ENCODE results near the gene NUDT5. TPM values are rescaled to one million over a fixed set of nuclear protein-coding genes. Genes with fewer than 3 reads are reported as not detected.

Gene NUDT5
- total RNA-seq, 1 donor from 2014 or later = 88.2 TPM

DNA sequence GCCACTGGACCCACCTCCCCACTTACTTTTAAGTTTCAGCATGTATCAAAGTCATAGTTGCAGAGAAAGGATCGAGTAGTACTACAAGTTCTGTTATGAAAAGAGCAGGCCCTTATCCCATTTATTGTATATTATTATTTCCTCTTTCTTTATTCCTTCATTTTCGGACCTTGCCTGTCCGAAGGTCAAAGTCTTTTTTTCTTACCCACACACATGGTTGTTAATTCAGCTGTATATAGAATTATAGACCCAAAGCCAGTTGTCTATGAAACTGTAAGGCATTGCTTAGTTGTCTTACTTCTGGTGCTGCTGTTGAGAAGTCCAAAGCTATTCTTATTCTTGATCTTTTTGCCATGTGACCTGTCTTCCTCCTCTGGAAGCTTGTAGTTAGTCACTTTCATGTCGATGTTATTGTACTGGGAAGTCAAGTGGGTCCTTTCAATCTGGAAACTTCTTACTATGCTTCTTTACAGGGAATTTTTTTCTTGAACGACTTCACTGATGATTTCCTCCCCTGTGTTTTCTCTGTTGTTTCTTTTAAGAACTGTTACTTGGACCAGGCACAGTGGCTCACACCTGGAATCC lies 8.3 kb downstream of the NUDT5 start:
- Mint-ChIP-seq H3K27ac (ENCODE audit: unreplicated experiment) (no peak overlapping the region), H3K36me3 (ENCODE audit: low read depth) (peaks cover 1% of the 10 kb centered on the region), H3K4me1 (no peaks in the 10 kb centered on the region), H3K4me3 (no peak overlapping the region), H3K9me3 (no peaks in the 10 kb centered on the region), H3K27me3 (ENCODE audit: low read depth) (no peaks in the 10 kb centered on the region)
- TF ChIP-seq, protein P1, sequence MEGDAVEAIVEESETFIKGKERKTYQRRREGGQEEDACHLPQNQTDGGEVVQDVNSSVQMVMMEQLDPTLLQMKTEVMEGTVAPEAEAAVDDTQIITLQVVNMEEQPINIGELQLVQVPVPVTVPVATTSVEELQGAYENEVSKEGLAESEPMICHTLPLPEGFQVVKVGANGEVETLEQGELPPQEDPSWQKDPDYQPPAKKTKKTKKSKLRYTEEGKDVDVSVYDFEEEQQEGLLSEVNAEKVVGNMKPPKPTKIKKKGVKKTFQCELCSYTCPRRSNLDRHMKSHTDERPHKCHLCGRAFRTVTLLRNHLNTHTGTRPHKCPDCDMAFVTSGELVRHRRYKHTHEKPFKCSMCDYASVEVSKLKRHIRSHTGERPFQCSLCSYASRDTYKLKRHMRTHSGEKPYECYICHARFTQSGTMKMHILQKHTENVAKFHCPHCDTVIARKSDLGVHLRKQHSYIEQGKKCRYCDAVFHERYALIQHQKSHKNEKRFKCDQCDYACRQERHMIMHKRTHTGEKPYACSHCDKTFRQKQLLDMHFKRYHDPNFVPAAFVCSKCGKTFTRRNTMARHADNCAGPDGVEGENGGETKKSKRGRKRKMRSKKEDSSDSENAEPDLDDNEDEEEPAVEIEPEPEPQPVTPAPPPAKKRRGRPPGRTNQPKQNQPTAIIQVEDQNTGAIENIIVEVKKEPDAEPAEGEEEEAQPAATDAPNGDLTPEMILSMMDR (conservative IDR thresholded peaks at IDR 0.05) = no peak
- DNase-seq (ENCODE audit: low read depth, low spot score) = no peak

DNA sequence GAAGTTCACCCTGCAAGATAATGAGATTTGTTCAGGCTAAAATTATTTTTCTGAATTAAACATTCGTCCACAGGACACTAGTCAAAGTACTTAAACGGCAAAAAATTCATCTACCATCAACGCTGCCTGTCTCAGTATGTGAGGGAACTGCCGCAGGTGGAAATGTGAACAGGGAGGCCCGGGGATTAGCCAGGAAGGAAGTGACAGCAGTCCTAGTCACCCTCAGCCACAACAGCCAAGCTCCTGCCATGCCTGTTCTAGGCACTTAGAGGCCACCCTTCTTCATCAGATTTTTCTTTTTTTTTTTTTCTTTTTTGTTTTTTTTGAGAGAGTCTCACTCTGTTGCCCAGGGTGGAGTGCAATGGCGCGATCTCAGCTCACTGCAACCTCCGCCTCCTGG lies 9.4 kb downstream of the NUDT5 start:
- Mint-ChIP-seq H3K27me3 (ENCODE audit: low read depth) (no peaks in the 10 kb centered on the region), H3K9me3 (no peaks in the 10 kb centered on the region), H3K4me3 (no peak overlapping the region), H3K36me3 (ENCODE audit: low read depth) (peaks cover 3% of the 10 kb centered on the region), H3K4me1 (no peaks in the 10 kb centered on the region), H3K27ac (ENCODE audit: unreplicated experiment) (no peak overlapping the region)
- no peak for DNase-seq (ENCODE audit: low read depth, low spot score)
- TF ChIP-seq, protein P1 (conservative IDR thresholded peaks at IDR 0.05) = no peak

DNA sequence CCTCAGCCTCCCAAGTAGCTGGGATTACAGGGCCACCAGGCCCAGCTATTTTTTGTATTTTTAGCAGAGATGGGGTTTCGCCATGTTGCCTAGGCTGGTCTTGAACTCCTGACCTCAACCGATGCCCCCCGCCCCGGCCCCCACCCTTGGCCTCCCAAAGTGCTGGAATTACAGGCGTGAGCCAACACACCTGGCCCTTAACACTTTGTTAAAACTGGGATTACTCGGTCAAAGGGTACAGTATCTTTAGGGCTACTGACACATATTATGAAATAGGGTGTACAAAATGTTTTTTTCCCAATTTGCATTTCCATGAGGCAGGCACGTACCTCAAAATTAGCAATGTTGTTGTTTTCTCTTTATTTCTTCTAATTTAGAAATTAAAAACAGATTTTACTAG lies 11.5 kb downstream of the NUDT5 start:
- H3K27me3 Mint-ChIP-seq (ENCODE audit: low read depth) = no peaks in the 10 kb centered on the region
- H3K27ac Mint-ChIP-seq (ENCODE audit: unreplicated experiment) = no peak overlapping the region
- no peak for DNase-seq (ENCODE audit: low read depth, low spot score)
- TF ChIP-seq, protein P1 (conservative IDR thresholded peaks at IDR 0.05) = no peak
- H3K9me3 Mint-ChIP-seq = no peaks in the 10 kb centered on the region
- H3K36me3 Mint-ChIP-seq (ENCODE audit: low read depth) = peaks cover 3% of the 10 kb centered on the region
- H3K4me1 Mint-ChIP-seq = peaks cover 12% of the 10 kb centered on the region
- H3K4me3 Mint-ChIP-seq = no peak overlapping the region

DNA sequence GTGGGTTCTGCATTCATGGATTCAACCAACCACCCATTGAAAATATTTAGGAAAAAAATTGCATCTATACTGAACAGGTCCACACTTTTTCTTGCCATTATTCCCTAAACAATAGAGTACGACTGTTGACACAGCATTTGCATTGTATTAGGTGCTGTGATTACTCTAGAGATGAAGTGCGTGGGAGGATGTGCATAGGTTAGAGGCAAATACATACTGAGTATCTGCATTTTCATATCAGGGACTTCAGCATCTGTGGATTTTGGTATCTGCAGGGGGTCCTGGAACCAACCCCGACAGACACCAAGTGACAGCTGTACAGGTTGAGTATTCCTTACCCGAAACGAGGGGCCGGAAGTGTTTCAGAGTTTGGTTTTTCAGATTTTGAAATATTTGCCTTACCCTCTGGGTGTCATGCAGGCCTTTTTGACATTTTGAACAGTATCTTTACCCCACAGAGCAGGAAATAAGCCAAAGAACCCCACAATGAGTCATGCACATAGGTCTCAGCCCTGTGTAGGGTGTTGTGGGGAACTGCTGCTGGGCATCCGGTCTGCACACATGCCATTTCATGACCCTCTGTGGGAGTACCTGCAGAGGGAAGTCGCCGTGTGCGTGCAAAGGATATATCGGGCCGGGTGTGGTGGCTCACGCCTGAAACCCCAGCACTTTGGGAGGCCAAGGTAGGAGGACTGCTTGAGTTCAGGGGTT lies 14.5 kb downstream of the NUDT5 start:
- Mint-ChIP-seq H3K4me3 (no peak overlapping the region), H3K9me3 (no peaks in the 10 kb centered on the region), H3K27ac (ENCODE audit: unreplicated experiment) (no peak overlapping the region), H3K36me3 (ENCODE audit: low read depth) (peaks cover 3% of the 10 kb centered on the region), H3K4me1 (peaks cover 12% of the 10 kb centered on the region), H3K27me3 (ENCODE audit: low read depth) (no peaks in the 10 kb centered on the region)
- TF ChIP-seq, protein P1 (conservative IDR thresholded peaks at IDR 0.05) = no peak
- no peak for DNase-seq (ENCODE audit: low read depth, low spot score)

DNA sequence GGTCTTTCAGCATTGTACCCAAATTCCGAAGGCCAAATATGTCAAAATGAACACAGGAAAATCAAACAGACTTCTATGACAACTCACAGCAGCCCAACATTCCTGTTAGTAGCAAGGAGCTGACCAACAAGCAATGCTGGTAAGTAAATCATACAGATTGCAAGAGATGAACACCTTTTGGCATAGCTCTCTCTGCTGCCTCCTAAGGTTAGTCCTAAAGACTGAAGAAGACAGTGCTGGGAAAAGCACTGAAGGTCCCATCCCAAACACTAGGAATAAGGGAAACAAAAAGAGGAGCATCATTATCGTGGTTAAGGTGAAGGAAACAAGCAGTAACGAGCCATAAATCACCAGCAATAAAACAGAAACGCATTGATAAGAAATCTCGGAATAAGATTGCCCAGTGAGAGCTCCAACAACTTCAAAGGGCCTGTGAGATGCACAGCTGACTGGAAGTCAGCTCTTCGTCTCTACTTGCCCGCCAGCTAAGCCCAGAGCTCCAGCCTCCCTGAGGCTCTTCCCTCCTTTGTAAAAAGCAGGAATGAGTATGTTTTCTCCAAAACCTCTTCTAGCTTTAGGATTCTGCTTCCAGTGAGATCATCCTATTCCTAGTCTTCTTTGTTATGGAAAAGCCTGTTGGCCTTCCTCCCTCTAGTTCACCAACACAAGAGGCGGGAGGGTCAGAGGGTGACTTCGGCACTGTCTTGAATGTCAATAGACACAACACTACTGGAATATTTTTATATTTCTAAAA lies 15.3 kb downstream of the NUDT5 start:
- no peaks in the 10 kb centered on the region for H3K27me3 Mint-ChIP-seq (ENCODE audit: low read depth)
- no peaks in the 10 kb centered on the region for H3K9me3 Mint-ChIP-seq
- H3K27ac Mint-ChIP-seq (ENCODE audit: unreplicated experiment) = peak overlapping the region; percentile 80
- no peak overlapping the region for H3K4me3 Mint-ChIP-seq
- DNase-seq (ENCODE audit: low read depth, low spot score) = no peak
- TF ChIP-seq, protein P1 (conservative IDR thresholded peaks at IDR 0.05) = no peak
- peaks cover 12% of the 10 kb centered on the region for H3K4me1 Mint-ChIP-seq
- peaks cover 3% of the 10 kb centered on the region for H3K36me3 Mint-ChIP-seq (ENCODE audit: low read depth)

All from neural crest cell (in vitro differentiated cells).